ENCODE data around the gene PSMD12. TPM values are rescaled to one million over a fixed set of nuclear protein-coding genes. Genes with fewer than 3 reads are reported as not detected.

PSMD12 gene
- total and polyA plus RNA-seq, 9 of the 15 experiments (the other 6 are each of a cell fraction or from before 2014, with no cell fraction given): 36.6 to 150 (median 65.5) TPM

DNA sequence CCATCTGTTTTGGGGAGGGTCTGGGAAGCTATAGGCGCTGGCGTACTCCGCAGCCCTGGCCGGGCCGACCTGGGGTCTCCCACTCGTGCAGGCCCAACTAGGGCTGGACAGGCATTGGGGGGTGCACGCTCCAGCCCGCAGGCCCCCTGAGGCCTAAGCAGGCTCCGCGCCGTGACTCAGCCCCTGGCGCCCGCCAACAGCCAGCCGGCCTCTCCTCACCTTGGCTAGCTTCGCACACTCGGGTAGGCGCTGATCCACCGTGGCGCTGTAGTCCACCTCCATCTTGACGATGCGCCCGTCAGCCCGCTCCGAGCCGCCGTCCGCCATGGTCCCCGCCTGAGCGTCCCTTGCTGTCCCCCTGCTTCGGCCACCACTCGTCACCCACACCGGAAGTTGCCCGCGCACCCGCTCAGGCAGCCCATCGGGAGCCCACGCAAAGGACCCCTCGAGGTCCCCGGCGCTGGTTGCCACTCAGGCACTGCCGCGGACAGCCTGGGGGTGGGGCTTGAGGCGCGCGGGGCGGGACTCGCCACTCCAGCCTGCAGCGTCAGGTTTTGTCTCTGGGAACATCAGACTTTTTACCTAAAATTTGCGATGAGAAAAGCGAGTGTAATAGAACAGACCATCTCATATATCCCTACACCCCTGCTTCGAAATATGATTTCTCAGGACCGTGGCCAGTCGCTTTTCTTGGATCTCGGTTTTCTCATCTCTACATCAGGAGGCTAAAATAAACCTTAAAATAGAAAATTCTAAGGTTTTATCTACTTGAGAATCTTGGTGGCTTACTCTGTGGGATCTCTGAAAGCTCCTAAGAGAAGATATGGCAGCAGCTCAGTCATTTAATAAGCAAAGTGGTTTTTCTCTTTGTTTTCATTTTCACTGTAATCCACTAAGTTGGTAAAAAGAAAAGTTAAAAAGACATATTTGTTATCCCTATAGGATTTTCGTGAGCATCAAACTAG lies at the start of gene PSMD12 (continued):
- TF ChIP-seq FOXA3 (CRISPR knock-in tag; conservative IDR thresholded peaks at IDR 0.05 in 1 of 2, IDR thresholded peaks at IDR 0.05 in 1 of 2): peak in 1 of 2 experiments; percentile 65; a peak in 1 of 4 replicates
- no peak for TF ChIP-seq SREBF1 (IDR thresholded peaks at IDR 0.05; ENCODE audit: borderline replicate concordance, low read depth, low read length)
- no peak for TF ChIP-seq ZNF764 (CRISPR knock-in tag; IDR thresholded peaks at IDR 0.05; ENCODE audit: low read depth)
- TF ChIP-seq SRSF3 (IDR thresholded peaks at IDR 0.05; ENCODE audit: insufficient read depth, low read length): no peak
- no peak for TF ChIP-seq ZNF589 (CRISPR knock-in tag; IDR thresholded peaks at IDR 0.05; ENCODE audit: low read depth)
- no peak for TF ChIP-seq SPI1 (IDR thresholded peaks at IDR 0.05; ENCODE audit: borderline replicate concordance, low read depth, low read length)
- no peak for TF ChIP-seq KLF6 (CRISPR knock-in tag; IDR thresholded peaks at IDR 0.05; ENCODE audit: borderline replicate concordance)
- TF ChIP-seq ZC3H8 (IDR thresholded peaks at IDR 0.05): no peak
- TF ChIP-seq, protein P1, sequence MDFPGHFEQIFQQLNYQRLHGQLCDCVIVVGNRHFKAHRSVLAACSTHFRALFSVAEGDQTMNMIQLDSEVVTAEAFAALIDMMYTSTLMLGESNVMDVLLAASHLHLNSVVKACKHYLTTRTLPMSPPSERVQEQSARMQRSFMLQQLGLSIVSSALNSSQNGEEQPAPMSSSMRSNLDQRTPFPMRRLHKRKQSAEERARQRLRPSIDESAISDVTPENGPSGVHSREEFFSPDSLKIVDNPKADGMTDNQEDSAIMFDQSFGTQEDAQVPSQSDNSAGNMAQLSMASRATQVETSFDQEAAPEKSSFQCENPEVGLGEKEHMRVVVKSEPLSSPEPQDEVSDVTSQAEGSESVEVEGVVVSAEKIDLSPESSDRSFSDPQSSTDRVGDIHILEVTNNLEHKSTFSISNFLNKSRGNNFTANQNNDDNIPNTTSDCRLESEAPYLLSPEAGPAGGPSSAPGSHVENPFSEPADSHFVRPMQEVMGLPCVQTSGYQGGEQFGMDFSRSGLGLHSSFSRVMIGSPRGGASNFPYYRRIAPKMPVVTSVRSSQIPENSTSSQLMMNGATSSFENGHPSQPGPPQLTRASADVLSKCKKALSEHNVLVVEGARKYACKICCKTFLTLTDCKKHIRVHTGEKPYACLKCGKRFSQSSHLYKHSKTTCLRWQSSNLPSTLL (IDR thresholded peaks at IDR 0.05): no peak
- TF ChIP-seq ILF3 (IDR thresholded peaks at IDR 0.05; ENCODE audit: borderline replicate concordance): no peak
- no peak for TF ChIP-seq RBM14 (IDR thresholded peaks at IDR 0.05; ENCODE audit: borderline replicate concordance, insufficient read depth, low read depth, low read length)
- TF ChIP-seq NRF1 (conservative IDR thresholded peaks at IDR 0.05 in 1 of 2, IDR thresholded peaks at IDR 0.05 in 1 of 2): peak; percentile 85 to 88
- TF ChIP-seq TBP (optimal IDR thresholded peaks at IDR 0.05; ENCODE audit: low read depth, low read length): peak; percentile 86
- no peak for TF ChIP-seq ZZZ3 (IDR thresholded peaks at IDR 0.05)
- TF ChIP-seq COPS2 (conservative IDR thresholded peaks at IDR 0.05): no peak
- 0 out of 2 replicates have a peak, but pooled peaks have one; percentile 11 for TF ChIP-seq LARP7 (IDR thresholded peaks at IDR 0.05)
- peak; percentile 75; the same call in 1 of the 2 replicates for TF ChIP-seq ZNF766 (CRISPR knock-in tag; conservative IDR thresholded peaks at IDR 0.05)
- 0 out of 2 replicates have a peak, but pooled peaks have one; percentile 65 for TF ChIP-seq ERF (CRISPR knock-in tag; IDR thresholded peaks at IDR 0.05)
- TF ChIP-seq PHB2 (IDR thresholded peaks at IDR 0.05; ENCODE audit: low read depth): no peak
- no peak for TF ChIP-seq SMAD3 (CRISPR knock-in tag; conservative IDR thresholded peaks at IDR 0.05)
- TF ChIP-seq ZNF431 (CRISPR knock-in tag; IDR thresholded peaks at IDR 0.05): peak; percentile 60
- TF ChIP-seq C11orf30 (IDR thresholded peaks at IDR 0.05; ENCODE audit: low read depth): peak; percentile 85
- TF ChIP-seq TCFL5 (CRISPR knock-in tag; conservative IDR thresholded peaks at IDR 0.05): no peak
- TF ChIP-seq ETV1 (tag; conservative IDR thresholded peaks at IDR 0.05; ENCODE audit: low read depth): peak; percentile 99
- TF ChIP-seq ZNF23 (CRISPR knock-in tag; IDR thresholded peaks at IDR 0.05): no peak
- TF ChIP-seq ZNF699 (CRISPR knock-in tag; IDR thresholded peaks at IDR 0.05; ENCODE audit: insufficient replicate concordance): no peak
- no peak for TF ChIP-seq NFATC3 (IDR thresholded peaks at IDR 0.05)

All from K562 (cell line).